Muscle layer of colon (tissue), 2 donors: ENCODE results near the gene CSNK2A3.

Source experiments
- H3K27ac ChIP-seq: one replicate; pipeline ENCODE4 v1.7.0; 2013; ENCODE audit warnings: low read depth, mild to moderate bottlenecking, low read length, moderate library complexity
- H3K27me3 ChIP-seq, 2 donors: one replicate each; pipeline ENCODE4 v1.7.0; 2013; ENCODE audit warnings: low read length in 2 of 2, mild to moderate bottlenecking in 2 of 2; ENCODE audit not compliant: insufficient read depth in 2 of 2, control insufficient read depth in 1 of 2
- H3K36me3 ChIP-seq: one replicate; pipeline ENCODE4 v1.7.0; 2013; ENCODE audit warnings: mild to moderate bottlenecking, low read length; ENCODE audit not compliant: insufficient read depth
- H3K4me1 ChIP-seq: one replicate; pipeline ENCODE4 v1.7.0; 2013; ENCODE audit warnings: mild to moderate bottlenecking, low read length; ENCODE audit not compliant: insufficient read depth
- H3K4me3 ChIP-seq, 2 donors: one replicate each; pipeline ENCODE4 v1.7.0; 2013; ENCODE audit warnings: low read length in 2 of 2, low read depth in 1 of 2, mild to moderate bottlenecking in 1 of 2, moderate library complexity in 1 of 2
- H3K9ac ChIP-seq: one replicate; pipeline ENCODE4 v1.7.0; 2013; ENCODE audit warnings: low read length
- H3K9me3 ChIP-seq: one replicate; pipeline ENCODE4 v1.7.0; 2013; ENCODE audit warnings: mild to moderate bottlenecking, low read length
- donor health status: abdominal sarcoma.
- donor health status: Adenocarcinoma of cecum.

The CSNK2A3 gene

DNA sequence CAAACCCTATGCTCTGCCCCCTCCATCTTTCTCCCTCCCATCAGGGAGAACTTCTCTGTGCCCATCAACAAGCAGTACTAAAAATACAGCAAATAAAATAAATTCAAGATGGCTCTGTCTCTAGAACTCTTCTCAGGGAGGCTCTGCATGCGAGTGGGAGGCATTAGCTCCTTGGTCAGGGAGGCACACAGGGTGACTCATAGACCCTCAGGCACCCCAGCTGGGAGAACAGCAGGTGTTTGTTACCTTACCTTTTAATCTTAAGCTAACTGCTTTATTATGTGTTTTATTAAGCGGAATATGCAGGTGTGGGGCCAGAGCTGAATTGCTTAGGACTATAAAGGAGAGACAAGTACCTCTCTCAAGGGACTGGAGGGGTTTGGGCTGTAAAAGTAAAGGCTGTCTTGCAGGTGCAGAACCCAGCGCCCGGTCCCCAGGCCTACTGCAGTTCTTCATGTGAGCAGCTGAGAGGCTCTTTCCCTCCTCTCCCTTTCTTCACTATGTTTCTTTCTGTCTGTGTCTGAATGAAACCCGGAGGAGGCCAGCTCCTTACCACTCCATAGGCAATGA is 20.8 kb downstream of the CSNK2A3 start:
- H3K4me3 ChIP-seq, result no peak overlapping the region
- no peak overlapping the region for H3K27ac ChIP-seq
- peaks cover 18% of the 10 kb centered on the region for H3K36me3 ChIP-seq
- H3K9me3 ChIP-seq, result no peaks in the 10 kb centered on the region
- no peak overlapping the region for H3K9ac ChIP-seq
- no peaks in the 10 kb centered on the region for H3K4me1 ChIP-seq
- no peaks in the 10 kb centered on the region for H3K27me3 ChIP-seq

GRCh38 chr11:11329062-11329806 is 23.8 kb downstream of the CSNK2A3 start:
- Histone ChIP-seq H3K4me3 (no peak overlapping the region), H3K9ac (no peak overlapping the region), H3K36me3 (peaks cover 22% of the 10 kb centered on the region), H3K27me3 (no peaks in the 10 kb centered on the region), H3K4me1 (no peaks in the 10 kb centered on the region), H3K27ac (no peak overlapping the region), H3K9me3 (no peaks in the 10 kb centered on the region)

GRCh38 chr11:11324090-11324489 is 29.0 kb downstream of the CSNK2A3 start:
- peaks cover 12% of the 10 kb centered on the region for H3K36me3 ChIP-seq
- no peaks in the 10 kb centered on the region for H3K9me3 ChIP-seq

DNA sequence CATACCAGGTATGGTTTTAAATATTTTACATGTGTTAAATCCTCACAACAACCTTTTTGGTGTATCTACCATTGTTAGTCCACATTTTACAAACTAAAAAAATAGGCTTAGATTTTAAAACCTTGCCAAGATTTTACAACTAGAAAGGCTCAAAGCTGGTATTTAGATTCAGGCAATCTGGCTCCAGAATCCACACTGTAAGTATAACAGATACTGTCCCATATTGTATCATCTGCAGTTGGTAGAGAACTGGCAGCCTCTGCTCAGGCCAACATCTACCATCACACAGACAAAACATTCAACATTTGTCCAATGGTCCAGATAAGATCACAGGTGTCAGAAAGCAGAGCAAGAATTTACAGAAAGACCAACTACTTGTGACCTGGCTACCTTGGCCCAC is 30.9 kb downstream of the CSNK2A3 start:
- Histone ChIP-seq H3K9me3 (no peaks in the 10 kb centered on the region), H3K36me3 (peaks cover 5% of the 10 kb centered on the region), H3K27ac (no peak overlapping the region), H3K9ac (no peak overlapping the region), H3K4me1 (no peaks in the 10 kb centered on the region), H3K27me3 (no peaks in the 10 kb centered on the region), H3K4me3 (no peak overlapping the region)

More at GRCh38 chr11:11324090-11324489, 29.0 kb downstream of the CSNK2A3 start:
- no peak overlapping the region for H3K27ac ChIP-seq
- H3K9ac ChIP-seq, result no peak overlapping the region
- no peak overlapping the region for H3K4me3 ChIP-seq
- H3K27me3 ChIP-seq, result no peaks in the 10 kb centered on the region
- no peaks in the 10 kb centered on the region for H3K4me1 ChIP-seq

- H3K36me3 ChIP-seq, result no peaks in the 10 kb centered on the region
- no peak overlapping the region for H3K9ac ChIP-seq
- no peak overlapping the region for H3K4me3 ChIP-seq
Measured at GRCh38 chr11:11320825-11321224, 32.2 kb downstream of the CSNK2A3 start.

DNA sequence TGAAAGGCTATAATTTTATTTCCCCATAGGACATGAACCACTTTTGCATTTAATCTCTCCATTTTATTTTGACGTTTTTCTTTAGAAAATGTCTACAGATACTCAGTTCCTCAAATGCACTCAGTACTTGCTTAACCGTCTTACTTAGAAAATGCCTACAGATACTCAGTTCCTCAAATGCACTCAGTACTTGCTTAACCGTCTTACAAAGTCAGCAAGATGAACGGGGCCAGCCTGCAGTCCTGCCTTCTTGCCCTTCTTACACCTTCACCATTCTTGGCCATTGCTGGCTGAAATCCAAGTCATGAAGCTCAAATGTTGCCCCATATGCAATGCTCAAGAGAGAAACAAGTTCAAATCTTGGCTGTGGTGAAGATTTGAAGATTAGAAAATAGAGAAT is 34.1 kb downstream of the CSNK2A3 start:
- H3K27me3 ChIP-seq, result no peaks in the 10 kb centered on the region
- peaks cover 6% of the 10 kb centered on the region for H3K4me1 ChIP-seq
- H3K9ac ChIP-seq, result no peak overlapping the region
- H3K9me3 ChIP-seq, result no peaks in the 10 kb centered on the region
- no peak overlapping the region for H3K27ac ChIP-seq
- no peaks in the 10 kb centered on the region for H3K36me3 ChIP-seq
- H3K4me3 ChIP-seq, result no peak overlapping the region

More at GRCh38 chr11:11320825-11321224, 32.2 kb downstream of the CSNK2A3 start:
- Histone ChIP-seq H3K27ac (no peak overlapping the region), H3K27me3 (no peaks in the 10 kb centered on the region), H3K9me3 (no peaks in the 10 kb centered on the region), H3K4me1 (no peaks in the 10 kb centered on the region)

GRCh38 chr11:11318461-11318860 is 34.6 kb downstream of the CSNK2A3 start:
- H3K9me3 ChIP-seq, result no peaks in the 10 kb centered on the region
- H3K4me3 ChIP-seq, result no peak overlapping the region
- peaks cover 10% of the 10 kb centered on the region for H3K4me1 ChIP-seq
- H3K9ac ChIP-seq, result no peak overlapping the region
- no peaks in the 10 kb centered on the region for H3K27me3 ChIP-seq
- no peak overlapping the region for H3K27ac ChIP-seq
- H3K36me3 ChIP-seq, result no peaks in the 10 kb centered on the region

- Histone ChIP-seq H3K36me3 (no peaks in the 10 kb centered on the region), H3K27me3 (no peaks in the 10 kb centered on the region), H3K9ac (no peak overlapping the region), H3K9me3 (no peaks in the 10 kb centered on the region), H3K27ac (no peak overlapping the region), H3K4me3 (no peak overlapping the region), H3K4me1 (peaks cover 10% of the 10 kb centered on the region)
Measured at GRCh38 chr11:11316651-11317230, 36.3 kb downstream of the CSNK2A3 start.

DNA sequence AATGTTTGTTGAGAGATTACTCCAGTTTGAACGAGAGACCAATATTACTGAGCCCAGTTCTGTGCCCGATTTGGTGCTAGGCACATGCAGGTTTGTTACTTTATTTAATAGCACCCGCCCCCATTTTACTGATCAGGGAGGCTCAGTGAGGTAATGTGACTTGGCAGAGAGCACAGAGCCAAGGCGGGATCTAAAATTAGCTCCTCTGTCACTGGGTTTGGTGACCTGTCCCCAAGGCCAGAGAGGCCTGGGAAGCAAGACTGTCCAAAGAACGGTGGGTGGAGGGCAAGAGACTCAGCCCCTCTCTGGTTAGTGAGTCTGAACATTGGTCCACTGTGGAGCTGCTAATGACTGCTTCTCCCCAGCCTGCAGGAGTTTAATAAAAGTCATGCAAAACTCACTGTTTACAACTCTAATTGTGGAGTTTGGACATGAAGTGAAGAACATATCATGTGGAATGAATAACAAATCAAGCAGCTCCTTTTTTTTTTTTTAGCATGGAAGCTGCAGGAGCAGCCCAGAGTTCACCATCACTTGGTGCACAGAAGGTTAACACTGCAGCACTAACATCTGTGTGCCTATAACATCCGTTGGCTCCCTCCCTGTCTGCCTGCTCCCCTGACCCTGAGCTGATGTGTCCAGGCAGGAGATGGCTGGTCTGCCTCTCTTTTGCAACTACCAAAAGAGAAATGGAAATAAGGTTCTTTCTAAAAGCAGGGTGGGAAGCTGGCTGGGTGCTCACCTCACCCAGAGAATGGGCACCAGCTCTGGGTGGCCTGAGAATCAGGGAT is 39.0 kb downstream of the CSNK2A3 start:
- no peaks in the 10 kb centered on the region for H3K27me3 ChIP-seq
- no peak overlapping the region for H3K27ac ChIP-seq
- H3K9ac ChIP-seq, result no peak overlapping the region
- peaks cover 10% of the 10 kb centered on the region for H3K4me1 ChIP-seq
- no peaks in the 10 kb centered on the region for H3K9me3 ChIP-seq
- H3K4me3 ChIP-seq, result no peak overlapping the region
- no peaks in the 10 kb centered on the region for H3K36me3 ChIP-seq

GRCh38 chr11:11313426-11313825 is 39.6 kb downstream of the CSNK2A3 start:
- H3K36me3 ChIP-seq, result no peaks in the 10 kb centered on the region
- H3K4me1 ChIP-seq, result peaks cover 10% of the 10 kb centered on the region
- H3K27me3 ChIP-seq, result no peaks in the 10 kb centered on the region
- no peak overlapping the region for H3K27ac ChIP-seq
- H3K9ac ChIP-seq, result no peak overlapping the region
- no peak overlapping the region for H3K4me3 ChIP-seq
- H3K9me3 ChIP-seq, result no peaks in the 10 kb centered on the region

DNA sequence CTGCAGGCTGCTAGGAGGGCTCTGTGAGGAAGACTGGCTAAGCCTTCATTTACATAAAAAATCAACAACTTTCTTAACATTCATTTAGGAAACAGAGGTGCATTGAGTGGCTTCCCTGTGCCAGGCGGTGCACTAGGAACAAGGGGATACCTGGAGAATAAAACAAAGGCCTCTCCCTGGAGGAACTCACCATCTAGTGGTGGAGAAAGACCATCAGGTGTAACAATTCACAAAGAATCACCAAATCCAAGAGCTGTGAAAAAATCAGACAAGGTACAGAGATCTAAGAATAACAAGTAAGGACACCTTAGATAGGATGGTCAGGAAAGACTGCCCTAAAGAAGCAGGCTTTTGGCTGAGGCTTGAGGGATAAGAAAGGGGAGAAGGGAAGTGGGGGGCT is 40.3 kb downstream of the CSNK2A3 start:
- Histone ChIP-seq H3K36me3 (no peaks in the 10 kb centered on the region), H3K27ac (no peak overlapping the region), H3K4me1 (peaks cover 10% of the 10 kb centered on the region), H3K4me3 (no peak overlapping the region), H3K9ac (no peak overlapping the region), H3K9me3 (no peaks in the 10 kb centered on the region), H3K27me3 (no peaks in the 10 kb centered on the region)
